OCI-LY1 (cell line): Measurements from ENCODE around the gene LAMP1.

Experiments used
- H2AFZ ChIP-seq: fragments of 200-600 bp; sonication (generic), shearing (Covaris generic); 2 replicates; pipeline ENCODE4 v1.6.0; 2014; ENCODE audit warnings: antibody characterized with exemption, mild to moderate bottlenecking, low read length
- H3F3A ChIP-seq: fragments of 200-600 bp; sonication (generic), shearing (Covaris generic); 2 replicates; pipeline ENCODE4 v1.6.0; 2014; ENCODE audit warnings: mild to moderate bottlenecking, antibody characterized with exemption, low read length, moderate library complexity; ENCODE audit not compliant: insufficient read depth
- H3K27ac ChIP-seq: fragments of 200-600 bp; sonication (generic); 2 replicates; pipeline ENCODE4 v1.5.1; 2014; ENCODE audit warnings: low read length, mixed run types, mild to moderate bottlenecking, low read depth; ENCODE audit not compliant: poor library complexity, severe bottlenecking
- H3K27me3 ChIP-seq: fragments of 200-600 bp; sonication (generic); 2 replicates; pipeline ENCODE4 v1.6.0; 2014; ENCODE audit warnings: antibody characterized with exemption, mild to moderate bottlenecking, low read length, moderate library complexity; ENCODE audit not compliant: insufficient read depth
- H3K36me3 ChIP-seq: fragments of 200-600 bp; sonication (generic); 2 replicates; pipeline ENCODE4 v1.6.1; 2014; ENCODE audit warnings: mild to moderate bottlenecking, antibody characterized with exemption, low read length, moderate library complexity, mixed read lengths; ENCODE audit not compliant: insufficient read depth
- H3K4me1 ChIP-seq: fragments of 200-600 bp; sonication (generic); 2 replicates; pipeline ENCODE4 v1.5.1; 2014; ENCODE audit warnings: mild to moderate bottlenecking, low read length, moderate library complexity; ENCODE audit not compliant: insufficient read depth, severe bottlenecking
- H3K4me2 ChIP-seq: fragments of 200-600 bp; sonication (generic), shearing (Covaris generic); 2 replicates; pipeline ENCODE4 v1.6.1; 2014; ENCODE audit warnings: low read length
- H3K4me3 ChIP-seq: fragments of 200-600 bp; sonication (generic); 2 replicates; pipeline ENCODE4 v1.5.1; 2014; ENCODE audit warnings: low read length, low read depth, mild to moderate bottlenecking, mixed read lengths; ENCODE audit not compliant: poor library complexity, severe bottlenecking
- H3K79me2 ChIP-seq: fragments of 200-600 bp; shearing (Covaris generic); 2 replicates; pipeline ENCODE4 v1.6.1; 2016; ENCODE audit warnings: mixed run types, low read length, mixed read lengths; ENCODE audit not compliant: insufficient read depth
- H3K9ac ChIP-seq: fragments of 200-600 bp; sonication (generic), shearing (Covaris generic); 2 replicates; pipeline ENCODE4 v1.6.1; 2014; ENCODE audit warnings: mild to moderate bottlenecking, low read length, mixed read lengths
- H3K9me2 ChIP-seq: fragments of 200-600 bp; sonication (generic), shearing (Covaris generic); 2 replicates; pipeline ENCODE4 v1.6.1; 2014; ENCODE audit warnings: low read depth, mild to moderate bottlenecking, low read length, mixed read lengths
- H3K9me3 ChIP-seq: fragments of 200-600 bp; shearing (Covaris generic); 2 replicates; pipeline ENCODE4 v1.6.1; 2014; ENCODE audit warnings: low read length, mixed read lengths
- H4K20me1 ChIP-seq: fragments of 200-600 bp; sonication (generic), shearing (Covaris generic); 2 replicates; pipeline ENCODE4 v1.6.0; 2016; ENCODE audit warnings: mild to moderate bottlenecking, low read length; ENCODE audit not compliant: insufficient read depth
- CTCF ChIP-seq: fragments of 200-600 bp; sonication (generic), shearing (Covaris generic); IDR thresholded peaks from 2 replicates; pipeline ENCODE4 v1.5.1; 2017; ENCODE audit warnings: mild to moderate bottlenecking, antibody characterized with exemption, low read length, moderate library complexity, mixed read lengths
- EZH2 ChIP-seq: fragments of 200-600 bp; sonication (generic), shearing (Covaris generic); IDR thresholded peaks from 2 replicates; pipeline ENCODE4 v1.8.0; 2017; ENCODE audit warnings: borderline replicate concordance, mixed run types, mild to moderate bottlenecking, antibody characterized with exemption, low read length, moderate library complexity, mixed read lengths

LAMP1 gene

DNA sequence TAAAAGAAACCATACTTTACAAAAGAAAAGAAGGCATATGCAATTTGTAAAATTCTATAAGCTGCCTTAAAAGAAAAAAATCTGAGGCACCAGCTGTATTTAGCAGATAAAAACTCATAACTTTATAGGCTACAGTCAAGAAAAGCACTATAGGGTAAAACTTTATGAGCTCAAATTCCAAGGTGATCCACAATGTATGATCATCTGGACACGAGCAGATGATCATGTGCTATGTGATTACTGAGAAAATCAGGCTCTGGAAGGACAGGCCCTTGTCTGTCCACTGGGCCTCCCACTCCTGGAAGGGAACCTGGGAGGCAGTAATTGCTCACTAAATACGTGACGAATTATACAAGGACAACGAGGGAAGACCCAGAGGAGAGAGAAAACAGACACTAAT lies 59.6 kb downstream of the LAMP1 start:
- no peak overlapping the region for H3K4me3 ChIP-seq
- TF ChIP-seq EZH2 = no peak
- TF ChIP-seq CTCF = no peak
- no peaks in the 10 kb centered on the region for H3F3A ChIP-seq
- H3K9ac ChIP-seq = no peak overlapping the region
- no peaks in the 10 kb centered on the region for H3K36me3 ChIP-seq
- H3K79me2 ChIP-seq = no peaks in the 10 kb centered on the region
- no peaks in the 10 kb centered on the region for H4K20me1 ChIP-seq
- no peaks in the 10 kb centered on the region for H3K4me1 ChIP-seq
- no peak overlapping the region for H2AFZ ChIP-seq
- 0 out of 2 replicates have a peak, but pooled peaks cover 4% of the 10 kb centered on the region for H3K9me3 ChIP-seq
- H3K27ac ChIP-seq = no peak overlapping the region
- H3K27me3 ChIP-seq = peaks cover 9% of the 10 kb centered on the region; the same call in 1 of the 2 replicates
- no peak overlapping the region for H3K4me2 ChIP-seq
- no peaks in the 10 kb centered on the region for H3K9me2 ChIP-seq

- Histone ChIP-seq H3K9ac (no peak overlapping the region), H4K20me1 (no peaks in the 10 kb centered on the region), H3K4me3 (no peak overlapping the region), H3K36me3 (no peaks in the 10 kb centered on the region), H3K27me3 (peaks cover 7% of the 10 kb centered on the region; the same call in 1 of the 2 replicates), H3F3A (no peaks in the 10 kb centered on the region), H3K79me2 (no peaks in the 10 kb centered on the region), H3K9me3 (0 out of 2 replicates have a peak, but pooled peaks cover 3% of the 10 kb centered on the region), H3K27ac (no peak overlapping the region), H3K4me2 (no peak overlapping the region), H3K4me1 (no peaks in the 10 kb centered on the region), H3K9me2 (no peaks in the 10 kb centered on the region), H2AFZ (no peak overlapping the region)
- no peak for TF ChIP-seq CTCF
- TF ChIP-seq EZH2 = no peak
These were observed 60.5 kb downstream of the LAMP1 start for GRCh38 chr13:113357529-113357928.

- Histone ChIP-seq H3K9me3 (no peaks in the 10 kb centered on the region), H3K4me2 (no peak overlapping the region), H3K27ac (no peak overlapping the region), H3K27me3 (no peaks in the 10 kb centered on the region; the same call in 1 of the 2 replicates), H2AFZ (no peak overlapping the region), H3K79me2 (no peaks in the 10 kb centered on the region), H3K4me3 (no peak overlapping the region), H3K4me1 (no peaks in the 10 kb centered on the region), H3K9me2 (no peaks in the 10 kb centered on the region), H3K36me3 (no peaks in the 10 kb centered on the region), H3F3A (no peaks in the 10 kb centered on the region), H3K9ac (no peak overlapping the region), H4K20me1 (no peaks in the 10 kb centered on the region)
- TF ChIP-seq EZH2 (no peak), CTCF (no peak)
These were observed 61.7 kb downstream of the LAMP1 start for GRCh38 chr13:113358653-113359190.
